Tibial artery (tissue), 4 donors: ENCODE measurements around the gene COG4.
A peak's percentile ranks its signal among the peaks of the same experiment; 100 is the strongest.

Experiments
- DNase-seq, 2 donors: peaks; one replicate each; pipeline ENCODE4 v3.0.0-alpha.2; 2019
- H3K27ac ChIP-seq, 2 donors: fragments of 200-600 bp; sonication (generic) in 1 of 2; 1 replicate in 1 of 2; 2 replicates in 1 of 2; pipeline ENCODE4 v1.5.1; 2018 to 2019; ENCODE audit warnings: mild to moderate bottlenecking in 1 of 2
- H3K27me3 ChIP-seq, 2 donors: fragments of 200-600 bp; sonication (generic) in 1 of 2; one replicate each; pipeline versions ENCODE4 v1.5.1 to v1.6.0; 2016 to 2019
- H3K36me3 ChIP-seq, 3 donors: fragments of 200-600 bp; sonication (generic) in 2 of 3; one replicate each; pipeline ENCODE4 v1.5.1; 2016 to 2019; ENCODE audit warnings: mild to moderate bottlenecking in 2 of 3
- H3K4me1 ChIP-seq, 4 donors: fragments of 200-600 bp; sonication (generic) in 2 of 4; 1 replicate in 3 of 4; 2 replicates in 1 of 4; pipeline ENCODE4 v1.5.1; 2016 to 2019
- H3K4me3 ChIP-seq, 2 donors: fragments of 200-600 bp; sonication (generic) in 1 of 2; 1 replicate in 1 of 2; 2 replicates in 1 of 2; pipeline ENCODE4 v1.5.1; 2018 to 2019; ENCODE audit warnings: mild to moderate bottlenecking in 2 of 2
- H3K9me3 ChIP-seq, 3 donors: fragments of 200-600 bp; sonication (generic) in 1 of 3; one replicate each; pipeline ENCODE4 v1.5.1; 2016 to 2019
- CTCF ChIP-seq, 2 experiments: fragments of 200-600 bp in 1 of 2; fragments of 450-650 bp in 1 of 2; IDR thresholded peaks; one replicate each; pipeline ENCODE4 v1.5.1; 2017 to 2019; ENCODE audit warnings: antibody characterized with exemption in 2 of 2, mild to moderate bottlenecking in 1 of 2, moderate library complexity in 1 of 2
- intact Hi-C: fragments of 100-400 bp; cut with DNase I; formaldehyde crosslinking; loops from one replicate; pipeline ENCODE4 v1.15.0; 2023; ENCODE audit warnings: low total_unique reads

COG4 gene

GRCh38 chr16:70437582-70438557 is 85.5 kb downstream of the COG4 start:
- peak overlapping the region; percentile 85 to 97 for H3K4me3 ChIP-seq
- H3K36me3 ChIP-seq: no peaks in the 10 kb centered on the region

GRCh38 chr16:70437017-70437581 is 86.3 kb downstream of the COG4 start:
- TF ChIP-seq CTCF (IDR thresholded peaks at IDR 0.05): no peak
- H3K4me1 ChIP-seq: peaks cover 0 to 55% (median 47%) of the 10 kb centered on the region in 4 donors

More at GRCh38 chr16:70437582-70438557, 85.5 kb downstream of the COG4 start:
- no peak for TF ChIP-seq CTCF (IDR thresholded peaks at IDR 0.05)
- Histone ChIP-seq H3K9me3 (no peaks in the 10 kb centered on the region), H3K27ac (peak overlapping the region; percentile 79 to 84), H3K4me1 (peaks cover 0 to 47% (median 39%) of the 10 kb centered on the region in 4 donors), H3K27me3 (no peaks in the 10 kb centered on the region)
- intact Hi-C loops: no loop called here
- no peak for DNase-seq

GRCh38 chr16:70434484-70435260 is 88.7 kb downstream of the COG4 start:
- no peak overlapping the region for H3K4me3 ChIP-seq
- intact Hi-C loops: no loop called here
- DNase-seq: no peak
- peak overlapping the region in 1 of 2 donors; percentile 53 for H3K27ac ChIP-seq
- H3K36me3 ChIP-seq: no peaks in the 10 kb centered on the region
- H3K9me3 ChIP-seq: no peaks in the 10 kb centered on the region
- no peaks in the 10 kb centered on the region for H3K27me3 ChIP-seq
- TF ChIP-seq CTCF (IDR thresholded peaks at IDR 0.05): no peak
- H3K4me1 ChIP-seq: peaks cover 0 to 62% (median 51%) of the 10 kb centered on the region in 4 donors

More at GRCh38 chr16:70437017-70437581, 86.3 kb downstream of the COG4 start:
- Histone ChIP-seq H3K4me3 (peak overlapping the region; percentile 85 to 97), H3K9me3 (no peaks in the 10 kb centered on the region), H3K27ac (peak overlapping the region in 1 of 2 donors; percentile 79), H3K36me3 (no peaks in the 10 kb centered on the region), H3K27me3 (no peaks in the 10 kb centered on the region)
- no peak for DNase-seq
- intact Hi-C loops: no loop called here

GRCh38 chr16:70433458-70434103 is 89.8 kb downstream of the COG4 start:
- DNase-seq: peak; percentile 49 to 72
- Histone ChIP-seq H3K27ac (peak overlapping the region; percentile 53), H3K4me3 (no peak overlapping the region), H3K4me1 (peaks cover 0 to 66% (median 54%) of the 10 kb centered on the region in 4 donors), H3K9me3 (no peaks in the 10 kb centered on the region), H3K36me3 (no peaks in the 10 kb centered on the region), H3K27me3 (no peaks in the 10 kb centered on the region)
- intact Hi-C loops: no loop called here
- TF ChIP-seq CTCF (IDR thresholded peaks at IDR 0.05): no peak
